A549 (cell line): Measurements from ENCODE around the gene STYK1. TPM values are rescaled to one million over a fixed set of nuclear protein-coding genes. Genes with fewer than 3 reads are reported as not detected.

ENCODE experiments used
- ATAC-seq, 2 experiments: fragments of 200-7000 bp in 1 of 2; fragments of >200 bp in 1 of 2; cut with Nextera tagmentation in 1 of 2; cut with Tn5 transposase in 1 of 2; 3 replicates each; pipeline versions ENCODE4 v1.8.0 to v1.9.1; 2018 to 2020; ENCODE audit warnings: mild to moderate bottlenecking in 1 of 2, moderate library complexity in 1 of 2
- CTCF ChIA-PET: fragments of 300-600 bp; sonication (Branson Sonifier 250); formaldehyde crosslinking; extraction: SDS; loops from one replicate; lab custom pipeline; 2021; ENCODE audit warnings: antibody characterized with exemption, inconsistent platforms; lab: Yijun Ruan, JAX
- POLR2A ChIA-PET: fragments of 350-600 bp; formaldehyde crosslinking; extraction: SDS; loops from one replicate; lab custom pipeline; 2021; ENCODE audit warnings: antibody characterized with exemption, inconsistent platforms; lab: Yijun Ruan, JAX
- DNase-seq, 2 experiments: peaks; one replicate each; pipeline versions ENCODE4 v3.0.0 to v3.0.0-alpha.2; 2011 to 2016; ENCODE audit warnings: low read depth in 1 of 2, low spot score in 1 of 2
- FAIRE-seq: peaks from 2 replicates; lab custom pipeline; 2011; peaks lifted over from hg19 to GRCh38; lab: Jason Lieb, UNC
- H3K27ac ChIP-seq, 2 experiments: fragments of >200 bp; sonication (Bioruptor Twin); formaldehyde crosslinking; 3 replicates each; pipeline ENCODE4 v1.5.1; 2016 to 2017
- H3K4me1 ChIP-seq: fragments of >200 bp; sonication (Bioruptor Twin); formaldehyde crosslinking; 3 replicates; pipeline ENCODE4 v1.6.1; 2016
- H3K4me2 ChIP-seq: fragments of >200 bp; sonication (Bioruptor Twin); formaldehyde crosslinking; 3 replicates; pipeline ENCODE4 v1.6.1; 2016
- H3K4me3 ChIP-seq: fragments of >200 bp; sonication (Bioruptor Twin); formaldehyde crosslinking; 3 replicates; pipeline ENCODE4 v1.5.1; 2016
- H3K9me3 ChIP-seq: fragments of >200 bp; sonication (Bioruptor Twin); formaldehyde crosslinking; 3 replicates; pipeline ENCODE4 v1.6.1; 2016
- BCL3 ChIP-seq: fragments of >200 bp; sonication (Bioruptor Twin); formaldehyde crosslinking; IDR thresholded peaks from 3 replicates; pipeline ENCODE4 v1.6.1; 2016
- CBX2 ChIP-seq: fragments of 200-600 bp; sonication (generic); IDR thresholded peaks from 2 replicates; pipeline ENCODE4 v1.6.1; 2016; ENCODE audit warnings: low read depth, mild to moderate bottlenecking, borderline replicate concordance
- CEBPB ChIP-seq, 2 experiments: fragments of >200 bp in 1 of 2; sonication (Bioruptor Twin) in 1 of 2; formaldehyde crosslinking in 1 of 2; IDR thresholded peaks; 2 replicates each; pipeline ENCODE4 v1.6.1; 2012 to 2016
- E2F6 ChIP-seq: IDR thresholded peaks from 2 replicates; pipeline ENCODE4 v1.6.1; 2012; ENCODE audit warnings: low read depth, borderline replicate concordance
- EHMT2 ChIP-seq: fragments of 200-600 bp; sonication (generic); IDR thresholded peaks from 2 replicates; pipeline ENCODE4 v1.6.1; 2016; ENCODE audit warnings: antibody characterized with exemption, low read depth, mild to moderate bottlenecking, moderate library complexity
- GATA3 ChIP-seq: IDR thresholded peaks from 2 replicates; pipeline ENCODE4 v1.6.1; 2012; ENCODE audit warnings: borderline replicate concordance
- HOXA7 ChIP-seq: fragments of 250-450 bp; sonication (Bioruptor Pico); IDR thresholded peaks from 2 replicates; pipeline ENCODE4 v1.5.0; 2020; ENCODE audit warnings: mild to moderate bottlenecking, moderate library complexity
- JUNB ChIP-seq: fragments of >200 bp; sonication (Bioruptor Twin); formaldehyde crosslinking; IDR thresholded peaks from 2 replicates; pipeline ENCODE4 v1.6.1; 2016
- MAFK ChIP-seq: fragments of 450-650 bp; IDR thresholded peaks from 2 replicates; pipeline ENCODE4 v1.6.1; 2014; ENCODE audit not compliant: partially characterized antibody
- PHF8 ChIP-seq: fragments of 200-600 bp; sonication (generic); IDR thresholded peaks from 2 replicates; pipeline ENCODE4 v1.6.1; 2016; ENCODE audit warnings: low read depth, mild to moderate bottlenecking, antibody characterized with exemption, moderate library complexity, borderline replicate concordance
- POLR2A ChIP-seq: IDR thresholded peaks from 2 replicates; pipeline ENCODE4 v1.6.1; 2012; ENCODE audit warnings: mild to moderate bottlenecking, low read length
- RAD21 ChIP-seq, 2 experiments: fragments of >200 bp in 1 of 2; sonication (Bioruptor Twin) in 1 of 2; formaldehyde crosslinking in 1 of 2; IDR thresholded peaks in 1 of 2; conservative IDR thresholded peaks in 1 of 2; 2 replicates in 1 of 2; 3 replicates in 1 of 2; pipeline ENCODE4 v1.6.1; 2012 to 2018; ENCODE audit warnings: inconsistent platforms in 1 of 2
- REST ChIP-seq: fragments of 200-600 bp; sonication (generic); IDR thresholded peaks from 2 replicates; pipeline ENCODE4 v1.6.1; 2016; ENCODE audit warnings: antibody characterized with exemption, mild to moderate bottlenecking, moderate library complexity
- RNF2 ChIP-seq: fragments of 200-600 bp; sonication (generic); IDR thresholded peaks from 2 replicates; pipeline ENCODE4 v1.6.1; 2016; ENCODE audit warnings: low read depth, mild to moderate bottlenecking, antibody characterized with exemption, moderate library complexity, borderline replicate concordance
- SREBF2 ChIP-seq: fragments of 450-650 bp; IDR thresholded peaks from 2 replicates; pipeline ENCODE4 v1.6.1; 2014; ENCODE audit warnings: mild to moderate bottlenecking, moderate library complexity
- TP53 ChIP-seq: fragments of 250-450 bp; sonication (Bioruptor Pico); IDR thresholded peaks from 2 replicates; pipeline ENCODE4 v1.5.0; 2021; ENCODE audit warnings: mild to moderate bottlenecking, moderate library complexity
- USF2 ChIP-seq: fragments of 450-650 bp; IDR thresholded peaks from 2 replicates; pipeline ENCODE4 v1.6.1; 2014; ENCODE audit warnings: antibody characterized with exemption
- ZNF302 ChIP-seq: fragments of 250-450 bp; sonication (Bioruptor Pico); IDR thresholded peaks from 2 replicates; pipeline ENCODE4 v1.9.0; 2021; ENCODE audit warnings: inconsistent platforms, mild to moderate bottlenecking, moderate library complexity
- WGBS: methylation state at CpG from one replicate; pipeline ENCODE4 v1.1.6; 2017; ENCODE audit errors: missing lambda C conversion rate; 5-methylcytosine and 5-hydroxymethylcytosine counted together
- polyA plus RNA-seq, 4 experiments: library from polyadenylated mRNA; depleted of rRNA in 3 of 4; stranded (reverse); fragments of >200 nt; fragmentation: RNase III in 1 of 4; extraction: RNeasy Plus Mini Kit Qiagen cat#74134 plus additional on column Dnase treatment in 1 of 4; gene quantifications; 2 replicates in 3 of 4; 3 replicates in 1 of 4; pipeline ENCODE4 v1.2.3, GENCODE V29; 2011 to 2017

Gene STYK1
- polyA plus RNA-seq, 2 of the 4 experiments (the other 2 are of a cell fraction), result 0.32 to 0.56 TPM

- TF ChIP-seq REST, result no peak
- no peak for TF ChIP-seq ZNF302 (CRISPR knock-in tag)
- TF ChIP-seq, all 56 proteins: peak for 0
These were observed 28.0 kb upstream of the STYK1 start (continued) for GRCh38 chr12:10701843-10702242.

GRCh38 chr12:10701131-10701681, 27.4 kb upstream of the STYK1 start:
- ATAC-seq (peak; percentile 27 to 33; a peak in 2 of 6 replicates), FAIRE-seq (no peak), DNase-seq (no peak)
- TF ChIP-seq SREBF2 (no peak), ZNF302 (CRISPR knock-in tag) (no peak), E2F6 (no peak), HOXA7 (CRISPR knock-in tag) (no peak), TP53 (CRISPR knock-in tag) (no peak), GATA3 (no peak), CBX2 (no peak), RAD21 (conservative IDR thresholded peaks at IDR 0.05 in 1 of 2, IDR thresholded peaks at IDR 0.05 in 1 of 2) (no peak), RNF2 (no peak), USF2 (no peak), MAFK (no peak), POLR2A (no peak)
- no peak overlapping the region for H3K4me3 ChIP-seq
- no peak overlapping the region for H3K4me2 ChIP-seq
- H3K27ac ChIP-seq, result no peak overlapping the region
- no peaks in the 10 kb centered on the region for H3K4me1 ChIP-seq
- ChIA-PET CTCF (interaction anchor here (0.6 to 2.5 kb wide), 2 partner anchors 49 to 350 kb away, joined by 3 to 11 read pairs; no protein-coding TSS in a partner anchor), POLR2A (no interaction called here)
- 76% methylated on average over 3 of the region's 3 CpGs for WGBS
- H3K9me3 ChIP-seq, result no peaks in the 10 kb centered on the region

GRCh38 chr12:10700581-10700980, 26.7 kb upstream of the STYK1 start:
- POLR2A ChIA-PET, result no interaction called here
- CTCF ChIA-PET, result interaction anchor here (0.6 to 2.5 kb wide), 2 partner anchors 50 to 350 kb away, joined by 3 to 11 read pairs; no protein-coding TSS in a partner anchor
- Histone ChIP-seq H3K4me3 (no peak overlapping the region), H3K4me2 (no peak overlapping the region), H3K27ac (no peak overlapping the region), H3K9me3 (no peaks in the 10 kb centered on the region), H3K4me1 (no peaks in the 10 kb centered on the region)
- DNase-seq (no peak), ATAC-seq (no peak), FAIRE-seq (no peak)
- 80% methylated on average over 3 of the region's 3 CpGs for WGBS
- no peak for TF ChIP-seq PHF8
- no peak for TF ChIP-seq JUNB
- no peak for TF ChIP-seq BCL3
- TF ChIP-seq CEBPB (IDR thresholded peaks at IDR 0.05), result no peak
- no peak for TF ChIP-seq RAD21 (conservative IDR thresholded peaks at IDR 0.05 in 1 of 2, IDR thresholded peaks at IDR 0.05 in 1 of 2)
- no peak for TF ChIP-seq EHMT2
